H1 (cell line): ENCODE results near the gene KRT13. TPM values are rescaled to one million over a fixed set of nuclear protein-coding genes. Genes with fewer than 3 reads are reported as not detected.

Source experiments
- CTCF ChIA-PET: fragments of 300-600 bp; sonication (Branson Sonifier 250); formaldehyde crosslinking; loops from one replicate; lab custom pipeline; 2021; ENCODE audit not compliant: partially characterized antibody; lab: Charles Lee
- POLR2A ChIA-PET: fragments of 300-600 bp; sonication (Branson Sonifier 250); formaldehyde crosslinking; loops from one replicate; lab custom pipeline; 2021; ENCODE audit warnings: inconsistent platforms; ENCODE audit not compliant: partially characterized antibody; lab: Charles Lee
- DNase-seq, 2 experiments: peaks; one replicate each; pipeline versions ENCODE4 v3.0.0 to v3.0.0-alpha.2; 2010 to 2022; ENCODE audit warnings: low spot score in 2 of 2, low read depth in 1 of 2, mixed read lengths in 1 of 2
- FAIRE-seq: peaks from 2 replicates; lab custom pipeline; 2011; peaks lifted over from hg19 to GRCh38; lab: Jason Lieb, UNC
- H2AFZ ChIP-seq: 2 replicates; pipeline ENCODE4 v1.8.1; 2012; ENCODE audit warnings: low read length, inconsistent platforms
- H2AK5ac ChIP-seq: 2 replicates; pipeline ENCODE4 v1.6.1; 2013; ENCODE audit warnings: low read depth, low read length
- H2BK120ac ChIP-seq: replicated peaks from 2 replicates; pipeline ENCODE3; 2013; ENCODE audit warnings: low read depth, low read length, inconsistent platforms
- H2BK12ac ChIP-seq: 2 replicates; pipeline ENCODE4 v1.6.1; 2013; ENCODE audit warnings: low read depth, low read length
- H2BK15ac ChIP-seq: 2 replicates; pipeline ENCODE4 v1.6.1; 2013; ENCODE audit warnings: low read length
- H2BK20ac ChIP-seq: 2 replicates; pipeline ENCODE4 v1.6.1; 2013; ENCODE audit warnings: low read length
- H2BK5ac ChIP-seq: 2 replicates; pipeline ENCODE4 v1.6.1; 2013; ENCODE audit warnings: low read depth, low read length
- H3K14ac ChIP-seq: 2 replicates; pipeline ENCODE4 v1.6.1; 2013; ENCODE audit warnings: inconsistent platforms; ENCODE audit not compliant: insufficient read length
- H3K18ac ChIP-seq: 2 replicates; pipeline ENCODE4 v1.6.1; 2013; ENCODE audit warnings: low read length; ENCODE audit errors: extremely low read depth
- H3K23ac ChIP-seq: 2 replicates; pipeline ENCODE4 v1.6.1; 2013; ENCODE audit warnings: inconsistent platforms; ENCODE audit not compliant: insufficient read length
- H3K23me2 ChIP-seq: 2 replicates; pipeline ENCODE4 v1.6.1; 2013; ENCODE audit warnings: low read depth, low read length
- H3K27ac ChIP-seq: 2 replicates; pipeline ENCODE4 v1.6.1; 2011; ENCODE audit warnings: low read depth, low read length, inconsistent platforms
- H3K27me3 ChIP-seq, 4 experiments: replicated peaks in 1 of 4; 1 replicate in 1 of 4; 2 replicates in 3 of 4; pipeline versions ENCODE4 v1.6.1 to v1.8.1; 2011 to 2013; ENCODE audit warnings: low read length in 3 of 4, mild to moderate bottlenecking in 3 of 4, inconsistent platforms in 2 of 4, mixed read lengths in 2 of 4, moderate library complexity in 1 of 4; ENCODE audit not compliant: control insufficient read depth in 3 of 4, insufficient read depth in 3 of 4; ENCODE audit errors: extremely low read depth in 1 of 4
- H3K36me3 ChIP-seq, 4 experiments: 2 replicates each; pipeline versions ENCODE4 v1.6.1 to v1.8.1; 2011 to 2013; ENCODE audit warnings: mild to moderate bottlenecking in 4 of 4, low read length in 3 of 4, moderate library complexity in 2 of 4, control low read depth in 1 of 4, inconsistent platforms in 1 of 4; ENCODE audit not compliant: insufficient read depth in 4 of 4, control insufficient read depth in 2 of 4
- H3K4ac ChIP-seq: replicated peaks from 2 replicates; pipeline ENCODE3; 2013; ENCODE audit warnings: low read length, low read depth, mixed read lengths, inconsistent platforms; ENCODE audit not compliant: insufficient read length
- H3K4me1 ChIP-seq, 4 experiments: replicated peaks in 1 of 4; 1 replicate in 1 of 4; 2 replicates in 3 of 4; pipeline versions ENCODE4 v1.6.1 to v1.8.1; 2011 to 2013; ENCODE audit warnings: low read length in 3 of 4, inconsistent platforms in 2 of 4, mixed read lengths in 1 of 4; ENCODE audit not compliant: insufficient read depth in 4 of 4, control insufficient read depth in 3 of 4
- H3K4me2 ChIP-seq, 2 experiments: 2 replicates each; pipeline versions ENCODE4 v1.6.1 to v1.8.1; 2011 to 2013; ENCODE audit warnings: low read depth in 2 of 2, low read length in 2 of 2, control low read depth in 1 of 2, inconsistent platforms in 1 of 2, mild to moderate bottlenecking in 1 of 2; ENCODE audit not compliant: insufficient read depth in 1 of 2
- H3K4me3 ChIP-seq, 4 experiments: fragments of 200-600, 300-600 bp in 1 of 4; sonication (generic), shearing (Covaris generic), sonication (Bioruptor Twin) in 1 of 4; 2 replicates each; pipeline versions ENCODE4 v1.5.1 to v1.8.1; 2011 to 2016; ENCODE audit warnings: low read length in 4 of 4, low read depth in 3 of 4, control low read depth in 2 of 4, inconsistent platforms in 2 of 4, mild to moderate bottlenecking in 2 of 4, mixed read lengths in 1 of 4, moderate library complexity in 1 of 4; ENCODE audit not compliant: insufficient read depth in 2 of 4; ENCODE audit errors: extremely low read depth in 1 of 4
- H3K56ac ChIP-seq: replicated peaks from 2 replicates; pipeline ENCODE3; 2013; ENCODE audit warnings: low read depth, mild to moderate bottlenecking, mixed read lengths, low read length, inconsistent platforms; ENCODE audit not compliant: insufficient read length
- H3K79me1 ChIP-seq: 2 replicates; pipeline ENCODE4 v1.6.1; 2013; ENCODE audit warnings: low read depth, low read length, control low read depth
- H3K79me2 ChIP-seq, 2 experiments: 2 replicates each; pipeline versions ENCODE4 v1.6.1 to v1.8.1; 2012 to 2013; ENCODE audit warnings: low read length in 2 of 2, mild to moderate bottlenecking in 2 of 2, inconsistent platforms in 1 of 2; ENCODE audit not compliant: insufficient read depth in 2 of 2, control insufficient read depth in 1 of 2
- H3K9ac ChIP-seq, 4 experiments: replicated peaks in 1 of 4; 1 replicate in 1 of 4; 2 replicates in 3 of 4; pipeline versions ENCODE4 v1.6.1 to v1.8.1; 2011 to 2013; ENCODE audit warnings: low read depth in 3 of 4, low read length in 3 of 4, control low read depth in 2 of 4, mild to moderate bottlenecking in 2 of 4, moderate library complexity in 2 of 4, inconsistent platforms in 1 of 4; ENCODE audit errors: extremely low read depth in 1 of 4
- H3K9me3 ChIP-seq, 2 experiments: 2 replicates each; pipeline versions ENCODE4 v1.6.1 to v1.8.1; 2012 to 2013; ENCODE audit warnings: mild to moderate bottlenecking in 2 of 2, moderate library complexity in 2 of 2, control low read depth in 1 of 2, inconsistent platforms in 1 of 2, low read depth in 1 of 2, low read length in 1 of 2, mixed read lengths in 1 of 2; ENCODE audit not compliant: insufficient read depth in 2 of 2
- H4K20me1 ChIP-seq, 2 experiments: replicated peaks in 1 of 2; 2 replicates each; pipeline versions ENCODE3 to v1.8.1; 2011 to 2013; ENCODE audit warnings: inconsistent platforms in 2 of 2, low read length in 2 of 2, mild to moderate bottlenecking in 1 of 2; ENCODE audit not compliant: insufficient read depth in 2 of 2, control insufficient read depth in 1 of 2
- H4K5ac ChIP-seq: 2 replicates; pipeline ENCODE4 v1.6.1; 2013; ENCODE audit warnings: low read length, low read depth, mixed read lengths, inconsistent platforms; ENCODE audit not compliant: insufficient read length
- H4K8ac ChIP-seq: 2 replicates; pipeline ENCODE4 v1.8.0; 2013; ENCODE audit warnings: mild to moderate bottlenecking, moderate library complexity, low read length, inconsistent platforms; ENCODE audit not compliant: insufficient read depth; ENCODE audit errors: extremely low read depth
- H4K91ac ChIP-seq: replicated peaks from 2 replicates; pipeline ENCODE3; 2013; ENCODE audit warnings: low read length, mixed read lengths, inconsistent platforms; ENCODE audit not compliant: insufficient read length
- ASH2L ChIP-seq: fragments of 200-600, 300-600 bp; sonication (generic); IDR thresholded peaks from one replicate; pipeline ENCODE4 v1.7.1; 2017; ENCODE audit warnings: low read length
- ATF3 ChIP-seq: IDR thresholded peaks from 2 replicates; pipeline ENCODE4 v1.6.1; 2011; ENCODE audit warnings: low read depth, mild to moderate bottlenecking, low read length; ENCODE audit not compliant: insufficient read depth
- CEBPB ChIP-seq: IDR thresholded peaks from 2 replicates; pipeline ENCODE4 v1.6.1; 2012; ENCODE audit warnings: low read depth, low read length
- EP300 ChIP-seq, 2 experiments: IDR thresholded peaks; 1 replicate in 1 of 2; 2 replicates in 1 of 2; pipeline ENCODE4 v1.6.1; 2011 to 2012; ENCODE audit warnings: low read depth in 2 of 2, low read length in 2 of 2, mild to moderate bottlenecking in 2 of 2, borderline replicate concordance in 1 of 2, inconsistent platforms in 1 of 2, moderate library complexity in 1 of 2
- EZH2 ChIP-seq: fragments of 200-600 bp; sonication (generic); IDR thresholded peaks from 2 replicates; pipeline ENCODE4 v1.7.1; 2012; ENCODE audit warnings: low read depth, mild to moderate bottlenecking, moderate library complexity, low read length, inconsistent platforms; ENCODE audit not compliant: severe bottlenecking
- FOSL1 ChIP-seq: IDR thresholded peaks from 2 replicates; pipeline ENCODE4 v1.6.1; 2011; ENCODE audit warnings: mild to moderate bottlenecking, low read depth, low read length, moderate library complexity; ENCODE audit not compliant: insufficient read depth
- KDM1A ChIP-seq: fragments of 200-600, 300-600 bp; sonication (generic); IDR thresholded peaks from 2 replicates; pipeline ENCODE4 v1.7.1; 2016; ENCODE audit warnings: mild to moderate bottlenecking, low read length, borderline replicate concordance
- MAX ChIP-seq: IDR thresholded peaks from 2 replicates; pipeline ENCODE4 v1.6.1; 2012; ENCODE audit warnings: inconsistent platforms
- NRF1 ChIP-seq: IDR thresholded peaks from 2 replicates; pipeline ENCODE4 v1.6.1; 2011; ENCODE audit warnings: mild to moderate bottlenecking, low read depth, low read length, improper control_type of control experiment
- POLR2A ChIP-seq, 2 experiments: IDR thresholded peaks; 1 replicate in 1 of 2; 2 replicates in 1 of 2; pipeline ENCODE4 v1.6.1; 2011; ENCODE audit warnings: low read depth in 2 of 2, low read length in 2 of 2, mild to moderate bottlenecking in 2 of 2; ENCODE audit errors: control extremely low read depth in 1 of 2
- SAP30 ChIP-seq: fragments of 300-600 bp; sonication (generic); IDR thresholded peaks from 2 replicates; pipeline ENCODE4 v1.7.1; 2012; ENCODE audit warnings: low read length, moderate library complexity, mild to moderate bottlenecking, inconsistent platforms; ENCODE audit not compliant: insufficient read depth, insufficient replicate concordance
- SIX5 ChIP-seq: IDR thresholded peaks from 2 replicates; pipeline ENCODE4 v1.6.1; 2011; ENCODE audit warnings: mild to moderate bottlenecking, low read depth, low read length
- TEAD4 ChIP-seq: IDR thresholded peaks from 2 replicates; pipeline ENCODE4 v1.6.1; 2012; ENCODE audit warnings: low read depth, low read length, inconsistent platforms, mixed read lengths
- ZNF274 ChIP-seq: IDR thresholded peaks from 2 replicates; pipeline ENCODE4 v1.7.0; 2012; ENCODE audit warnings: low read length, borderline replicate concordance; ENCODE audit errors: extremely low read depth
- WGBS, 2 experiments: shearing (Covaris generic) in 1 of 2; methylation state at CpG; one replicate each; pipeline versions ENCODE4 v1.1.6 to v1.1.7; 2013 to 2015; ENCODE audit warnings: low lambda C conversion rate in 2 of 2, mixed read lengths in 2 of 2, inconsistent platforms in 1 of 2, low coverage in 1 of 2, missing lambda C conversion rate in 1 of 2; ENCODE audit not compliant: insufficient replicate concordance in 2 of 2, insufficient coverage in 1 of 2, insufficient read length in 1 of 2; ENCODE audit errors: extremely low coverage in 1 of 2, missing lambda C conversion rate in 1 of 2; 5-methylcytosine and 5-hydroxymethylcytosine counted together
- polyA plus RNA-seq, 7 experiments: library from polyadenylated mRNA; depleted of rRNA in 3 of 7; stranded (reverse) in 5 of 7; unstranded in 2 of 7; fragments of >200 nt in 5 of 7; fragments of 200-250 nt in 2 of 7; gene quantifications; 1 replicate in 5 of 7; 2 replicates in 1 of 7; 4 replicates in 1 of 7; pipeline versions ENCODE4 v1.2.1 to v1.2.3, GENCODE V29; 2011 to 2013; ENCODE audit warnings: missing spikeins in 2 of 7, mixed read lengths in 2 of 7
- total RNA-seq: library from RNA; stranded (reverse); fragmentation: NEBNext Ultra II Directional; extraction: Animal tissue kit (Norgen Biotek cat#: 25700); gene quantifications from 2 replicates; pipeline ENCODE4 v1.2.1, GENCODE V29; 2021

Gene KRT13
- total and polyA plus RNA-seq, 2 of the 8 experiments (the other 6 are each of a cell fraction or from before 2014, with no cell fraction given): 0.09 TPM; not detected in 1

GRCh38 chr17:41533613-41534012 lies 28.2 kb upstream of the KRT13 start:
- no peaks in the 10 kb centered on the region for H3K9me3 ChIP-seq
- CTCF ChIA-PET: interaction anchor here (1.2 to 7.4 kb wide), 5 partner anchors 9 to 130 kb away, joined by 3 to 79 read pairs (median 5); no protein-coding TSS in a partner anchor
- H3K27ac ChIP-seq: no peak overlapping the region
- peaks cover 6 to 23% (median 13%) of the 10 kb centered on the region in 4 experiments for H3K4me1 ChIP-seq
- no peak overlapping the region for H2BK15ac ChIP-seq
- no peak overlapping the region for H3K23ac ChIP-seq
- no peak overlapping the region for H4K5ac ChIP-seq
- H3K4me2 ChIP-seq: no peak overlapping the region
- no peak overlapping the region for H2BK20ac ChIP-seq
- no peaks in the 10 kb centered on the region for H3K36me3 ChIP-seq
- H3K9ac ChIP-seq: no peak overlapping the region
- no peak overlapping the region for H2AFZ ChIP-seq
- DNase-seq: no peak
- H2BK5ac ChIP-seq: no peak overlapping the region
- no peak overlapping the region for H3K56ac ChIP-seq
- H3K79me1 ChIP-seq: no peaks in the 10 kb centered on the region
- H3K4me3 ChIP-seq: no peak overlapping the region
- no peak overlapping the region for H3K4ac ChIP-seq
- H2AK5ac ChIP-seq: no peak overlapping the region
- 95% methylated on average over 7 of the region's 7 CpGs; no CpG with 5 or more reads in 1 of the 2 experiments for WGBS, 2 experiments
- no peak for FAIRE-seq
- H4K20me1 ChIP-seq: no peaks in the 10 kb centered on the region
- H2BK12ac ChIP-seq: no peak overlapping the region
- no peak overlapping the region for H4K8ac ChIP-seq
- no peak overlapping the region for H4K91ac ChIP-seq
- H2BK120ac ChIP-seq: no peak overlapping the region
- H3K14ac ChIP-seq: no peak overlapping the region
- no peaks in the 10 kb centered on the region; a peak in 1 of 7 replicates for H3K27me3 ChIP-seq
- no peak overlapping the region for H3K18ac ChIP-seq
- H3K79me2 ChIP-seq: no peaks in the 10 kb centered on the region
- no peaks in the 10 kb centered on the region for H3K23me2 ChIP-seq
- POLR2A ChIA-PET: no interaction called here
- TF ChIP-seq NRF1 (no peak), EZH2 (no peak), FOSL1 (no peak), KDM1A (no peak), EP300 (IDR thresholded peaks at IDR 0.05; ENCODE audit: borderline replicate concordance in 1 of 2, low read depth in 2 of 2, low read length in 2 of 2) (no peak), MAX (no peak), TEAD4 (no peak), ZNF274 (no peak), POLR2A (IDR thresholded peaks at IDR 0.05; ENCODE audit: control extremely low read depth in 1 of 2, low read depth in 2 of 2, low read length in 2 of 2) (no peak), ATF3 (no peak), SIX5 (no peak), SAP30 (no peak), CEBPB (no peak), ASH2L (no peak)
